ENCODE results near the gene GNL2. TPM values are rescaled to one million over a fixed set of nuclear protein-coding genes. Genes with fewer than 3 reads are reported as not detected.

The GNL2 gene
- total and polyA plus RNA-seq, 4 donors: 33.9 to 47.4 (median 40.9) TPM

DNA sequence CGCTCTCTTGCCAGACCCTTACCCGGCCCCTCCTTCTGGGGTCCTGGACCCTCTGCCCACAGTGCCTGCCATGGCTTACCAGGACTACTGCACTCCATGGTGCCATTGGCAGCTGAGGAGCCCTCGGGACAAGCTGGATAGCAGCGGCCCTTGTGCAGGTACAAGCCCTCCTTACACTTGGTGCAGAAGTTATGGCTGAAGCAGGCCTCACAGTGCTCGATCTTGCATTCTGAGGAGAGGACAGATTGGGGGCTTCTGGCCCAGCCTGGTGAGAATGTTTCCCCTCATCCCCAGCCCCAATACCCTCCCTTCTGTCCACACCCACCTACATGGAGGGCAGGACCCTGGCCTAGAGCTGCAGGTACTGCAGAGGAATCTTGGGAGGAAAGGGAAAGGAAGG, 18.4 kb upstream of the GNL2 start:
- ATAC-seq (ENCODE audit: low FRiP score) (no peak), DNase-seq (no peak)
- H3K4me1 ChIP-seq (ENCODE audit: control insufficient read depth in 1 of 2, insufficient read depth in 2 of 2, low read length in 2 of 2): no peaks in the 10 kb centered on the region
- H3K36me3 ChIP-seq (ENCODE audit: control insufficient read depth in 1 of 2, insufficient read depth in 2 of 2, low read length in 1 of 2): no peaks in the 10 kb centered on the region
- no peak overlapping the region for H3K4me3 ChIP-seq (ENCODE audit: low read length in 2 of 2)
- H3K27ac ChIP-seq (ENCODE audit: low read depth in 1 of 2, low read length in 2 of 2): no peak overlapping the region
- H3K27me3 ChIP-seq (ENCODE audit: control insufficient read depth in 1 of 2, insufficient read depth in 2 of 2, low read length in 1 of 2): no peaks in the 10 kb centered on the region
- H3K9me3 ChIP-seq (ENCODE audit: control insufficient read depth, low read length): no peaks in the 10 kb centered on the region
- WGBS, 2 donors: 84% methylated on average over 5 of the region's 5 CpGs
- intact Hi-C loops (cut with DNase I): no loop called here

DNA sequence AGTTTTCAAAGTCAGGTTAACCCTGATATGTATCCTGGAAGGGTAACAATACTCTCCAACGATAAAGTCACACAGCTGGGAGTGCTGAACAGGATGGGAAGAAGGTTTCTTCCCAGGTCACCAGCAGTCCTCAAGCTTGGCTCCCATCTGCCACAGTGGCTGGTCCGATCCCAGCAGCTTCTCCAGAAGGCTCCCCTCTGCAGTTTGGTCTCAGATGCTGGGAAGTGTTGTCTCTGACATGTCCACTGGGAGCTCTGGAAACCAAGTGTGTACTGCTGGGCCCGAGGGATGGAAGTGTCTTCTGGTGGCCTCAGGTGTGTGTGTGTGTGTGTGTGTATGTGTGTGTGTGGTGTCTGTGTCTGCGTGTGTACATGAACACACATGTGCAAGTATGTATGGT, 16.4 kb upstream of the GNL2 start:
- H3K9me3 ChIP-seq (ENCODE audit: control insufficient read depth, low read length): no peaks in the 10 kb centered on the region
- H3K27ac ChIP-seq (ENCODE audit: low read depth in 1 of 2, low read length in 2 of 2): no peak overlapping the region
- 67 to 68% methylated on average over 4 of the region's 4 CpGs for WGBS, 2 donors
- H3K27me3 ChIP-seq (ENCODE audit: control insufficient read depth in 1 of 2, insufficient read depth in 2 of 2, low read length in 1 of 2): no peaks in the 10 kb centered on the region
- intact Hi-C loops (cut with DNase I): no loop called here
- ATAC-seq (ENCODE audit: low FRiP score) (no peak), DNase-seq (no peak)
- H3K36me3 ChIP-seq (ENCODE audit: control insufficient read depth in 1 of 2, insufficient read depth in 2 of 2, low read length in 1 of 2): no peaks in the 10 kb centered on the region
- H3K4me3 ChIP-seq (ENCODE audit: low read length in 2 of 2): no peak overlapping the region
- no peaks in the 10 kb centered on the region for H3K4me1 ChIP-seq (ENCODE audit: control insufficient read depth in 1 of 2, insufficient read depth in 2 of 2, low read length in 2 of 2)

DNA sequence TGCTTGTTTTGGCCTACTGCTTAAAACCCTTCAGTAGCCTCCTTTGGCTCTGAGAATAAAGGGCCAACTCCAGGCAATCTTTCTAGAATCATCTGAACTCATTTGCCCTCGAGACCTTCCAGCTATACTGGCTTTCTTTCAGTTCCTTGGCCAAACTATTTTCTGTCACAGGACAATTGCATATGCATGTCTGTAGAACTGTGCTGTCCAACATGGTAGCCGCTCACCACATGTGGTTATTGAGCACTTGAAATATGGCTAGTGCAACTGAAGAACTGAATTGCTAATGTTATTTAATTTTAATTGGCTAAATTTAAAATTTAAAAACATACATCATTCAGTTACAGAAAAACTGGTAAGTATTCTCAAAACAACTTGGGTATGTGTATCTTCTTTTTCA, 14.3 kb upstream of the GNL2 start:
- 72 to 79% methylated on average over 2 of the region's 2 CpGs for WGBS, 2 donors
- Histone ChIP-seq H3K27me3 (ENCODE audit: control insufficient read depth in 1 of 2, insufficient read depth in 2 of 2, low read length in 1 of 2) (no peaks in the 10 kb centered on the region), H3K4me1 (ENCODE audit: control insufficient read depth in 1 of 2, insufficient read depth in 2 of 2, low read length in 2 of 2) (no peaks in the 10 kb centered on the region), H3K9me3 (ENCODE audit: control insufficient read depth, low read length) (no peaks in the 10 kb centered on the region), H3K27ac (ENCODE audit: low read depth in 1 of 2, low read length in 2 of 2) (no peak overlapping the region), H3K36me3 (ENCODE audit: control insufficient read depth in 1 of 2, insufficient read depth in 2 of 2, low read length in 1 of 2) (no peaks in the 10 kb centered on the region), H3K4me3 (ENCODE audit: low read length in 2 of 2) (no peak overlapping the region)
- intact Hi-C loops (cut with DNase I): no loop called here
- DNase-seq (no peak), ATAC-seq (ENCODE audit: low FRiP score) (no peak)

DNA sequence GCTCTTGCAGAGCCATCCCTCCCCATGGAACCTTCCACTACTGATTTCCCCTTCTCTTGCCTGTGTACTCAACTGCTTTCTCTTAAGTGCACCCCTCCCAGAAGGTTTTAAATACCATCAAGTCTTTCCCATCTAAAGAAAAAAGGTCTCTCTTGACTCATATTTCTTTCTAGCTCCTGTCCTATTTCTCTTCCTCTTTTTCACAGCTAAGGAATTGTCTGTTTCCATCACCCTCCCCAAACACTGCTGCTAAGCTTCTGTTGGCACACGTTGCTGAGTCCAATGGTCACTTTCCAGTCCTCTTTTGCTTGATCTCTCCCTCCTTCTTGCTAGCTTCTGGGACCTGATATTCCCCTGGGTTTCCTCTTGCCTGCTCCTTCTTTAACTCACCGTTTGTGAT, 13.3 kb upstream of the GNL2 start:
- ATAC-seq (ENCODE audit: low FRiP score) (no peak), DNase-seq (no peak)
- Histone ChIP-seq H3K4me1 (ENCODE audit: control insufficient read depth in 1 of 2, insufficient read depth in 2 of 2, low read length in 2 of 2) (no peaks in the 10 kb centered on the region), H3K27me3 (ENCODE audit: control insufficient read depth in 1 of 2, insufficient read depth in 2 of 2, low read length in 1 of 2) (no peaks in the 10 kb centered on the region), H3K27ac (ENCODE audit: low read depth in 1 of 2, low read length in 2 of 2) (no peak overlapping the region), H3K9me3 (ENCODE audit: control insufficient read depth, low read length) (no peaks in the 10 kb centered on the region), H3K36me3 (ENCODE audit: control insufficient read depth in 1 of 2, insufficient read depth in 2 of 2, low read length in 1 of 2) (no peaks in the 10 kb centered on the region), H3K4me3 (ENCODE audit: low read length in 2 of 2) (no peak overlapping the region)
- WGBS, 2 donors: 27 to 43% methylated on average over 2 of the region's 2 CpGs
- intact Hi-C loops (cut with DNase I): no loop called here

DNA sequence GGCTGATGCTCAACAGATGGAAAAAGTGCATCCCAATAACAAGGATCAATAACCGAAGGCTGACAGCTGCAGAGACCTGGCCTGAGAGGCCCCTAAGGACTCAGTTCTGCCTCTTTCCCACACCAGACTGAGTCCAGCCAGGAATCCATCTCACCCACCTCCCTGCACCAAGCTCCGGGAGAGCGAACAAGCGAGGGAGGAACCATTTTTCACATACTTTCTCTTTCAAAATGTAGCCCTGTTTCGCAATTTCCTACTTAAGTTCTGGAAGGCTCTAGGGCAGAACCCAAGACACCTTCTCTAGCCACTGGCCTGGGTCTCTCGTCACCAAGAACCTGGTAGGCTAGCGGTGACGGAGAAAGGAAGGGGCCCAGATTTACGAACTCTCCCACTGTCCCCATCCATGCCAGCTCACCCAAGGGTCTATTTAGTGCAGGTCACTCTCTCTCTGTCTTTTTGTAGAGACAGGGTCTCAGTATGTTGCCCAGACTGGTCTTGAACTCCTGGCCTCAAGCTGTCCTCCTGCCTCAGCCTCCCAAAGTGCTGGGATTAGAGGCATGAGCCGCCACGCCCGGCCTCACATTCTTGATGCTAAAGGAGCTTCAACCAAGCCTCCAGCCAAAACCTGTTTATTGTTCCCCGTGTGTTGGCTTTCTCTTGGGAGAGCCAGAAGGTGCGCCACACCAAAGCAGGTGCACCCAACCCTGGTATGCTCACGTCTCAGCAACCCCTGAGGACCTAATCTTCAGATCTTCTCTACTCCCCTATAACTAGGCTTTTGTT, 10.9 kb upstream of the GNL2 start:
- DNase-seq: no peak
- no peaks in the 10 kb centered on the region for H3K27me3 ChIP-seq (ENCODE audit: control insufficient read depth in 1 of 2, insufficient read depth in 2 of 2, low read length in 1 of 2)
- ATAC-seq (ENCODE audit: low FRiP score): no peak
- no peak overlapping the region for H3K4me3 ChIP-seq (ENCODE audit: low read length in 2 of 2)
- no peaks in the 10 kb centered on the region for H3K36me3 ChIP-seq (ENCODE audit: control insufficient read depth in 1 of 2, insufficient read depth in 2 of 2, low read length in 1 of 2)
- no peaks in the 10 kb centered on the region for H3K9me3 ChIP-seq (ENCODE audit: control insufficient read depth, low read length)
- WGBS, 2 donors: 78 to 82% methylated on average over 15 of the region's 15 CpGs
- intact Hi-C loops (cut with DNase I): no loop called here
- no peaks in the 10 kb centered on the region for H3K4me1 ChIP-seq (ENCODE audit: control insufficient read depth in 1 of 2, insufficient read depth in 2 of 2, low read length in 2 of 2)
- H3K27ac ChIP-seq (ENCODE audit: low read depth in 1 of 2, low read length in 2 of 2): peak overlapping the region in 1 of 2 donors; percentile 17

DNA sequence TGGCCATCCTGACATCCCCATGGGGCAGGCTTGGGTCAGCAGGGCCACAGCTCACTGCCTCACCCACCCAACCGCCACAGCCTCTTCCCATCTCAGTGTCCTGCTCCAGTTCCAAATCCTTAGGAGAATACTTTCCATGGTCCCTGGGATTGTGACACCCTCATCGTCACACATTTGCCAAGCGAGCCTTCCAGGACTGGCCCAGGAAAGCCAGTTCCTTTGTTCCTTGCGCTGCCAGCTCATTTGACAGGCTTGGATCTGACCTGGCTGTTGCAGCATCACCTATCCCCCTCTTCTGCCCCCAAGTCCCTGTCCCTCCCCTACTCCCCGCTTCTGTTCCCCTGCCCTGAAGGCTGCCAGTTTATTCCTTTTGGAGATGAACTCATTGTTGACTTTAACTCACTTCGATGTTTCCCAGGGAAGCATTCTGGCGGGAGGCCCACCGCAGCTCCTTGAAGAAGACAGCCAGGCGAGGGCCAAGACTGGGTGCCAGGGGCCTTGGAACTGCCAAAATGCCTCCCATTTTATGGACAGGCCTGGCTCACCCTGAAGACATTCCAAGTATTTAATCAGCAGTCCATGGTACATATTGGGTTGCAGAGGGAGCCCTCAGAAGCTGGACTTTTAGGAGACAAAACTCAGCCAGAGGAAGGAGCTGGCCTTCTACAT, 10.2 kb upstream of the GNL2 start:
- intact Hi-C loops (cut with DNase I): no loop called here
- WGBS, 2 donors: 38 to 47% methylated on average over 9 of the region's 9 CpGs
- ATAC-seq (ENCODE audit: low FRiP score) (no peak), DNase-seq (no peak)
- Histone ChIP-seq H3K36me3 (ENCODE audit: control insufficient read depth in 1 of 2, insufficient read depth in 2 of 2, low read length in 1 of 2) (no peaks in the 10 kb centered on the region), H3K4me3 (ENCODE audit: low read length in 2 of 2) (no peak overlapping the region), H3K27me3 (ENCODE audit: control insufficient read depth in 1 of 2, insufficient read depth in 2 of 2, low read length in 1 of 2) (no peaks in the 10 kb centered on the region), H3K27ac (ENCODE audit: low read depth in 1 of 2, low read length in 2 of 2) (peak overlapping the region in 1 of 2 donors; percentile 17), H3K9me3 (ENCODE audit: control insufficient read depth, low read length) (no peaks in the 10 kb centered on the region), H3K4me1 (ENCODE audit: control insufficient read depth in 1 of 2, insufficient read depth in 2 of 2, low read length in 2 of 2) (no peaks in the 10 kb centered on the region)

DNA sequence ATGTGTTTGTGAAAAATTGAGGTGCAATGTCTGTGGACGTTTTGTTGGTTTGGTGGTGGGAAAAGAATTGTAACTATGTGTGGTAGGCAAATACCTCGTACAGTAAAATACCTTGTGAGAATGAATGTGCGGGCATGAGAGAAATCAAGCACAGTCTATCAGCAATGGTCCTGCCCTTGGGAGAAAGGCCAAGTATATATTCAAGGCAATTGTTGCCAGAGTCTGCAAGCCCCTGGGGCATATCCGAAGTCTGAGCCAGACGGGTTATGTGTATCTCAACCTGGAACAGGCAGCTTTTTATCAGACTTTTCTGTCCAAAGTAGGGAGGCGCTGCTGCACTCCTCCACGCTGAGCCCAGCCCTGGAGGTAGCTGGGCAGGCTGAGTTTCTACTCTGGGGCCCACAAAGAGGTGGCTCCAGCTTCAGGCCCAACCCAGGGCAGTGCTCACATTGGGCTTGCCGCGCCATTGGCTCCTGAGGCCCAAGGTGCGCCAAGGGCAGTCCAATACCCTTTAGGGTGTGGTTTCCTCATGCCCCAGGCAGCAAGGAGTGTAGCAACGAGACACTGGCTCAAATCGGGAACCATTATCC, 9.4 kb upstream of the GNL2 start:
- Histone ChIP-seq H3K36me3 (ENCODE audit: control insufficient read depth in 1 of 2, insufficient read depth in 2 of 2, low read length in 1 of 2) (no peaks in the 10 kb centered on the region), H3K9me3 (ENCODE audit: control insufficient read depth, low read length) (no peaks in the 10 kb centered on the region), H3K4me1 (ENCODE audit: control insufficient read depth in 1 of 2, insufficient read depth in 2 of 2, low read length in 2 of 2) (no peaks in the 10 kb centered on the region), H3K27me3 (ENCODE audit: control insufficient read depth in 1 of 2, insufficient read depth in 2 of 2, low read length in 1 of 2) (no peaks in the 10 kb centered on the region), H3K27ac (ENCODE audit: low read depth in 1 of 2, low read length in 2 of 2) (no peak overlapping the region), H3K4me3 (ENCODE audit: low read length in 2 of 2) (no peak overlapping the region)
- 56 to 63% methylated on average over 12 of the region's 12 CpGs for WGBS, 2 donors
- DNase-seq (no peak), ATAC-seq (ENCODE audit: low FRiP score) (no peak)
- intact Hi-C loops (cut with DNase I): no loop called here

DNA sequence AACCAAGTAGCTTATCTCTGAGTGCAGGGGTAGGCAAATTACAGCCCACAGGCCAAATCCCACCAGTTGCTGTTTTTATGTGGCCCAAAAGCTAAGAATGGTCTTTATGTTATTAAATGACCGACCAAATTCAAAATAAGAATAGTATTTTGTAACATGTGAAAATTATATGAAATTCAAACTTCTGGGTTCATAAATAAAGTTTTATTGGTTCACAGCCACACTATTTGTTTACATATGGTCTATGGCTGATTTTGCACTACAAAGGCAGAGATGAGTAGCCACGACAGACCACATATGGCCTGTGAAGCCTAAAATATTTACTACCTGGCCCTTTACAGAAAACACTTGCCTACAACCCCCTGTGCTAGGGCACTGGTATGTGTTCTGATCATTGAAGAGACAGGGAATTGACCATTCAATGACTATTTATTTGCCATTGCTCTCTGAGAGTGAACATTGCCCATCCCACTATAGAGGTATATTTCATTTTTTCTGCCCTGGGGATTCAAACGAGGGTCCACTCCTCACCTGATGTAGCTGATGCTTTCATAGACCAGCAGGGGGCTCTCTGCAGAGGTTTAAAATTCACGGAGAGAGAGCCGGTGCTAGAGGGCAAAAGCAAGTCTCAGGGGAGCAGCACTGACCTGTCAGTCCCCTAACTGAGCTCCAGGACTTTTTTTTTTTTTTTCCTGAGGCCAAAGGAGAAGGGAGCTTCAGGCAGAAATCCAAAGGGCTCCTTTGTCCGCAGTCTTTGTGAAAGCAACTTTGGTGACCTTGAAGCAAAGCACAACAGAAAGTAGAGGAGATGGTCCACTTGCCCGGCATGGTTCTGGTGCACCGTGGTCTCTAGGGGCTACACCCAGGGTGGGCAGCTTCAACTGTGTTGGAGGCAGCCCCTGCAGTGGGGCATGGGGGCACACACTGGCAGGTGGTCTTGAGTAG, 7.3 kb upstream of the GNL2 start:
- Histone ChIP-seq H3K4me1 (ENCODE audit: control insufficient read depth in 1 of 2, insufficient read depth in 2 of 2, low read length in 2 of 2) (no peaks in the 10 kb centered on the region), H3K27ac (ENCODE audit: low read depth in 1 of 2, low read length in 2 of 2) (no peak overlapping the region), H3K27me3 (ENCODE audit: control insufficient read depth in 1 of 2, insufficient read depth in 2 of 2, low read length in 1 of 2) (no peaks in the 10 kb centered on the region), H3K4me3 (ENCODE audit: low read length in 2 of 2) (no peak overlapping the region), H3K36me3 (ENCODE audit: control insufficient read depth in 1 of 2, insufficient read depth in 2 of 2, low read length in 1 of 2) (no peaks in the 10 kb centered on the region), H3K9me3 (ENCODE audit: control insufficient read depth, low read length) (no peaks in the 10 kb centered on the region)
- DNase-seq (no peak), ATAC-seq (ENCODE audit: low FRiP score) (no peak)
- intact Hi-C loops (cut with DNase I): loop anchor here (5.0 kb wide), 1 partner anchor 79 kb away; no protein-coding TSS in a partner anchor
- WGBS, 2 donors: 39 to 41% methylated on average over 8 of the region's 8 CpGs
